ENCODE data around the gene CACNA1F. TPM values are rescaled to one million over a fixed set of nuclear protein-coding genes. Genes with fewer than 3 reads are reported as not detected.

Gene CACNA1F
- total RNA-seq, 1 donor from 2014 or later, result 4.9 TPM

- no peak for TF ChIP-seq CTCF (IDR thresholded peaks at IDR 0.05)
- Histone ChIP-seq H4K20me1 (ENCODE audit: low read depth) (no peaks in the 10 kb centered on the region), H3K4me1 (no peaks in the 10 kb centered on the region), H3K36me3 (no peaks in the 10 kb centered on the region), H3K4me3 (no peak overlapping the region), H3K79me2 (ENCODE audit: low read depth) (no peaks in the 10 kb centered on the region), H3F3A (ENCODE audit: low read depth) (no peaks in the 10 kb centered on the region), H3K27ac (no peak overlapping the region), H3K4me2 (no peak overlapping the region), H3K9ac (no peak overlapping the region), H3K9me3 (ENCODE audit: low read depth) (no peaks in the 10 kb centered on the region), H2AFZ (replicated peaks) (no peak overlapping the region), H3K27me3 (no peaks in the 10 kb centered on the region)
- no peaks in the 10 kb centered on the region for H3K36me3 Mint-ChIP-seq
- no peak overlapping the region for H3K4me3 Mint-ChIP-seq
- H3K9me3 Mint-ChIP-seq, result peaks cover 32% of the 10 kb centered on the region
- H3K27me3 Mint-ChIP-seq (ENCODE audit: insufficient read depth, low read depth), result peaks cover 23% of the 10 kb centered on the region
- no peaks in the 10 kb centered on the region for H3K4me1 Mint-ChIP-seq
- no peak overlapping the region for H3K27ac Mint-ChIP-seq
- no peak for DNase-seq (ENCODE audit: low spot score)
These were observed 11.3 kb downstream of the CACNA1F start for GRCh38 chrX:49221868-49222267.

GRCh38 chrX:49220100-49220499 lies 13.0 kb downstream of the CACNA1F start:
- Histone ChIP-seq H3K27me3 (no peaks in the 10 kb centered on the region), H3K4me1 (no peaks in the 10 kb centered on the region), H3K27ac (no peak overlapping the region), H3K9ac (no peak overlapping the region), H4K20me1 (ENCODE audit: low read depth) (no peaks in the 10 kb centered on the region), H3K36me3 (no peaks in the 10 kb centered on the region), H2AFZ (replicated peaks) (no peak overlapping the region), H3K4me3 (no peak overlapping the region), H3K79me2 (ENCODE audit: low read depth) (no peaks in the 10 kb centered on the region), H3K4me2 (no peak overlapping the region), H3K9me3 (ENCODE audit: low read depth) (no peaks in the 10 kb centered on the region), H3F3A (ENCODE audit: low read depth) (no peaks in the 10 kb centered on the region)
- TF ChIP-seq EZH2 (IDR thresholded peaks at IDR 0.05), result no peak
- TF ChIP-seq CTCF (IDR thresholded peaks at IDR 0.05), result no peak
- no peak for TF ChIP-seq EZH2phosphoT487 (IDR thresholded peaks at IDR 0.05)
- DNase-seq (ENCODE audit: low spot score), result no peak
- no peaks in the 10 kb centered on the region for H3K36me3 Mint-ChIP-seq
- H3K4me1 Mint-ChIP-seq, result no peaks in the 10 kb centered on the region
- H3K27ac Mint-ChIP-seq, result no peak overlapping the region
- no peak overlapping the region for H3K4me3 Mint-ChIP-seq
- peaks cover 20% of the 10 kb centered on the region for H3K27me3 Mint-ChIP-seq (ENCODE audit: insufficient read depth, low read depth)
- peaks cover 39% of the 10 kb centered on the region for H3K9me3 Mint-ChIP-seq

GRCh38 chrX:49214996-49215526 lies 18.1 kb downstream of the CACNA1F start:
- Mint-ChIP-seq H3K4me3 (no peak overlapping the region), H3K27ac (no peak overlapping the region)
- H4K20me1 ChIP-seq (ENCODE audit: low read depth), result no peaks in the 10 kb centered on the region

More at GRCh38 chrX:49214996-49215526, 18.1 kb downstream of the CACNA1F start:
- TF ChIP-seq CTCF (IDR thresholded peaks at IDR 0.05), result no peak
- TF ChIP-seq EZH2 (IDR thresholded peaks at IDR 0.05), result no peak
- no peak for TF ChIP-seq EZH2phosphoT487 (IDR thresholded peaks at IDR 0.05)
- Histone ChIP-seq H3K4me2 (no peak overlapping the region), H3K4me3 (no peak overlapping the region), H3K4me1 (no peaks in the 10 kb centered on the region), H3K27ac (no peak overlapping the region), H3K36me3 (no peaks in the 10 kb centered on the region), H3K27me3 (no peaks in the 10 kb centered on the region), H3F3A (ENCODE audit: low read depth) (no peaks in the 10 kb centered on the region), H3K9ac (no peak overlapping the region), H2AFZ (replicated peaks) (no peak overlapping the region), H3K9me3 (ENCODE audit: low read depth) (no peaks in the 10 kb centered on the region), H3K79me2 (ENCODE audit: low read depth) (no peaks in the 10 kb centered on the region)
- H3K4me1 Mint-ChIP-seq, result no peaks in the 10 kb centered on the region
- DNase-seq (ENCODE audit: low spot score), result no peak
- no peaks in the 10 kb centered on the region for H3K36me3 Mint-ChIP-seq
- H3K27me3 Mint-ChIP-seq (ENCODE audit: insufficient read depth, low read depth), result peaks cover 14% of the 10 kb centered on the region
- H3K9me3 Mint-ChIP-seq, result peaks cover 37% of the 10 kb centered on the region
